ENCODE measurements around the gene PTP4A2.
A peak's percentile ranks its signal among the peaks of the same experiment; 100 is the strongest.

Gene PTP4A2

GRCh38 chr1:31883357-31883942, 54.7 kb downstream of the PTP4A2 start:
- no peak for DNase-seq

- no peak for DNase-seq
Observed at GRCh38 chr1:31881688-31882000, 56.5 kb downstream of the PTP4A2 start.

- DNase-seq: no peak
Observed at GRCh38 chr1:31880957-31881687, 57.0 kb downstream of the PTP4A2 start.

- no peak for DNase-seq
Observed at GRCh38 chr1:31879981-31880608, 58.1 kb downstream of the PTP4A2 start.

GRCh38 chr1:31878058-31878457, 60.1 kb downstream of the PTP4A2 start:
- no peak for DNase-seq

GRCh38 chr1:31877544-31877943, 60.6 kb downstream of the PTP4A2 start:
- peak in 2 of 4 experiments; percentile 16 to 32 for DNase-seq

GRCh38 chr1:31875636-31876236, 62.4 kb downstream of the PTP4A2 start:
- DNase-seq: no peak

- no peak for DNase-seq
Observed at GRCh38 chr1:31874942-31875341, 63.2 kb downstream of the PTP4A2 start.

GRCh38 chr1:31872658-31873636, 65.2 kb downstream of the PTP4A2 start:
- peak in 3 of 4 experiments; percentile 29 to 46 (median 46) for DNase-seq

- no peak for DNase-seq
Observed at GRCh38 chr1:31871703-31872102, 66.5 kb downstream of the PTP4A2 start.

- DNase-seq: no peak
Observed at GRCh38 chr1:31870086-31870736, 68.0 kb downstream of the PTP4A2 start.

GRCh38 chr1:31869449-31869848, 68.7 kb downstream of the PTP4A2 start:
- DNase-seq: peak; percentile 43 to 71 (median 62)

- DNase-seq: no peak
Observed at GRCh38 chr1:31868862-31869261, 69.3 kb downstream of the PTP4A2 start.

- DNase-seq: no peak
Observed at GRCh38 chr1:31867546-31867945, 70.6 kb downstream of the PTP4A2 start.

- DNase-seq: no peak
Observed at GRCh38 chr1:31866450-31867032, 71.6 kb downstream of the PTP4A2 start.

- DNase-seq: no peak
Observed at GRCh38 chr1:31865728-31866449, 72.3 kb downstream of the PTP4A2 start.

- DNase-seq: no peak
Observed at GRCh38 chr1:31862071-31862470, 76.1 kb downstream of the PTP4A2 start.

GRCh38 chr1:31861346-31861745, 76.8 kb downstream of the PTP4A2 start:
- no peak for DNase-seq

GRCh38 chr1:31860581-31860980, 77.6 kb downstream of the PTP4A2 start:
- DNase-seq: no peak

- DNase-seq: no peak
Observed at GRCh38 chr1:31859719-31860118, 78.4 kb downstream of the PTP4A2 start.

- no peak for DNase-seq
Observed at GRCh38 chr1:31859044-31859443, 79.1 kb downstream of the PTP4A2 start.

Measured in suppressor macrophage (primary cell).